Loucy (cell line): ENCODE measurements around the gene TPK1.

Source experiments
- H2AFZ ChIP-seq: fragments of 200-600 bp; sonication (generic); 2 replicates; pipeline ENCODE4 v1.6.0; 2016; ENCODE audit warnings: antibody characterized with exemption, mild to moderate bottlenecking, low read length, moderate library complexity
- H3F3A ChIP-seq: fragments of 200-600 bp; 2 replicates; pipeline ENCODE4 v1.6.0; 2016; ENCODE audit warnings: antibody characterized with exemption, low read depth, mild to moderate bottlenecking
- H3K27me3 ChIP-seq: fragments of 200-600 bp; sonication (generic); 2 replicates; pipeline ENCODE4 v1.6.1; 2014; ENCODE audit warnings: low read length, mild to moderate bottlenecking; ENCODE audit not compliant: insufficient read depth, poor library complexity, severe bottlenecking
- H3K36me3 ChIP-seq: fragments of 200-600 bp; sonication (generic); 2 replicates; pipeline ENCODE4 v1.6.1; 2016; ENCODE audit warnings: low read length; ENCODE audit not compliant: insufficient read depth
- H3K4me1 ChIP-seq: fragments of 200-600 bp; sonication (generic); 2 replicates; pipeline ENCODE4 v1.5.1; 2014; ENCODE audit warnings: low read length, mild to moderate bottlenecking; ENCODE audit not compliant: insufficient read depth, poor library complexity, severe bottlenecking
- H3K4me2 ChIP-seq: fragments of 200-600 bp; sonication (generic); 2 replicates; pipeline ENCODE4 v1.6.0; 2014; ENCODE audit warnings: antibody characterized with exemption, low read length, low read depth, mild to moderate bottlenecking; ENCODE audit not compliant: poor library complexity, severe bottlenecking
- H3K4me3 ChIP-seq: fragments of 200-600 bp; sonication (generic); 2 replicates; pipeline ENCODE4 v1.5.1; 2014; ENCODE audit warnings: low read length, mild to moderate bottlenecking, mixed read lengths; ENCODE audit not compliant: poor library complexity, severe bottlenecking
- H3K79me2 ChIP-seq: fragments of 200-600 bp; sonication (generic); 2 replicates; pipeline ENCODE4 v1.6.1; 2014; ENCODE audit warnings: low read length; ENCODE audit not compliant: insufficient read depth
- H3K9ac ChIP-seq: fragments of 200-600 bp; sonication (generic); 2 replicates; pipeline ENCODE4 v1.6.0; 2014; ENCODE audit warnings: mild to moderate bottlenecking, low read depth, low read length, moderate library complexity; ENCODE audit not compliant: poor library complexity, severe bottlenecking
- H3K9me2 ChIP-seq: fragments of 200-600 bp; sonication (generic); replicated peaks from 2 replicates; pipeline ENCODE4 v1.6.1; 2016; ENCODE audit warnings: low read depth, low read length, mixed read lengths
- H3K9me3 ChIP-seq: fragments of 200-600 bp; sonication (generic); 2 replicates; pipeline ENCODE4 v1.6.1; 2014; ENCODE audit warnings: mild to moderate bottlenecking, antibody characterized with exemption, low read length, low read depth; ENCODE audit not compliant: insufficient read depth
- H4K20me1 ChIP-seq: fragments of 200-600 bp; sonication (generic); 2 replicates; pipeline ENCODE4 v1.6.0; 2014; ENCODE audit warnings: antibody characterized with exemption, low read length, mild to moderate bottlenecking; ENCODE audit not compliant: insufficient read depth, poor library complexity, severe bottlenecking
- CTCF ChIP-seq: fragments of 200-600 bp; sonication (generic); conservative IDR thresholded peaks from 2 replicates; pipeline ENCODE4 v1.5.1; 2014; ENCODE audit warnings: mild to moderate bottlenecking, antibody characterized with exemption, low read length
- EZH2phosphoT487 ChIP-seq: fragments of 200-600 bp; IDR thresholded peaks from 2 replicates; pipeline ENCODE4 v1.6.1; 2018; ENCODE audit warnings: antibody characterized with exemption, mild to moderate bottlenecking, moderate library complexity, borderline replicate concordance

TPK1 gene

GRCh38 chr7:144546782-144547181 is 289.1 kb downstream of the TPK1 start:
- Histone ChIP-seq H3F3A (no peaks in the 10 kb centered on the region), H2AFZ (no peak overlapping the region), H3K4me3 (no peak overlapping the region), H3K27me3 (no peaks in the 10 kb centered on the region), H3K9ac (no peak overlapping the region), H4K20me1 (no peaks in the 10 kb centered on the region), H3K36me3 (no peaks in the 10 kb centered on the region), H3K9me3 (no peaks in the 10 kb centered on the region), H3K79me2 (no peaks in the 10 kb centered on the region), H3K4me2 (no peak overlapping the region), H3K9me2 (no peaks in the 10 kb centered on the region), H3K4me1 (no peaks in the 10 kb centered on the region)
- TF ChIP-seq EZH2phosphoT487 (no peak), CTCF (no peak)

GRCh38 chr7:144545330-144545729 is 290.5 kb downstream of the TPK1 start:
- H3K4me2 ChIP-seq = no peak overlapping the region
- H4K20me1 ChIP-seq = no peaks in the 10 kb centered on the region

GRCh38 chr7:144534655-144535395 is 301.0 kb downstream of the TPK1 start:
- Histone ChIP-seq H3K9me3 (no peaks in the 10 kb centered on the region), H4K20me1 (no peaks in the 10 kb centered on the region), H3K9ac (no peak overlapping the region), H3K79me2 (no peaks in the 10 kb centered on the region), H3K4me2 (no peak overlapping the region), H3F3A (no peaks in the 10 kb centered on the region), H2AFZ (no peak overlapping the region), H3K9me2 (no peaks in the 10 kb centered on the region), H3K4me3 (no peak overlapping the region), H3K4me1 (no peaks in the 10 kb centered on the region), H3K27me3 (no peaks in the 10 kb centered on the region), H3K36me3 (no peaks in the 10 kb centered on the region)
- TF ChIP-seq EZH2phosphoT487 (no peak), CTCF (no peak)

More at GRCh38 chr7:144545330-144545729, 290.5 kb downstream of the TPK1 start:
- H3K9ac ChIP-seq = no peak overlapping the region
- TF ChIP-seq CTCF = no peak
- no peak for TF ChIP-seq EZH2phosphoT487
- H3K9me3 ChIP-seq = no peaks in the 10 kb centered on the region
- H3K9me2 ChIP-seq = no peaks in the 10 kb centered on the region
- no peaks in the 10 kb centered on the region for H3K36me3 ChIP-seq
- H3K79me2 ChIP-seq = no peaks in the 10 kb centered on the region
- no peaks in the 10 kb centered on the region for H3K27me3 ChIP-seq
- no peak overlapping the region for H2AFZ ChIP-seq
- no peaks in the 10 kb centered on the region for H3K4me1 ChIP-seq
- no peak overlapping the region for H3K4me3 ChIP-seq
- no peaks in the 10 kb centered on the region for H3F3A ChIP-seq
